GM12892 (cell line): ENCODE measurements around the gene ATP2B3.

Experiments used
- POLR2A ChIP-seq: IDR thresholded peaks from 2 replicates; pipeline ENCODE4 v1.6.1; 2011; ENCODE audit warnings: low read depth, low read length, control low read depth
- TAF1 ChIP-seq: IDR thresholded peaks from 2 replicates; pipeline ENCODE4 v1.6.1; 2011; ENCODE audit warnings: low read depth, mild to moderate bottlenecking, control low read depth, low read length, borderline replicate concordance

DNA sequence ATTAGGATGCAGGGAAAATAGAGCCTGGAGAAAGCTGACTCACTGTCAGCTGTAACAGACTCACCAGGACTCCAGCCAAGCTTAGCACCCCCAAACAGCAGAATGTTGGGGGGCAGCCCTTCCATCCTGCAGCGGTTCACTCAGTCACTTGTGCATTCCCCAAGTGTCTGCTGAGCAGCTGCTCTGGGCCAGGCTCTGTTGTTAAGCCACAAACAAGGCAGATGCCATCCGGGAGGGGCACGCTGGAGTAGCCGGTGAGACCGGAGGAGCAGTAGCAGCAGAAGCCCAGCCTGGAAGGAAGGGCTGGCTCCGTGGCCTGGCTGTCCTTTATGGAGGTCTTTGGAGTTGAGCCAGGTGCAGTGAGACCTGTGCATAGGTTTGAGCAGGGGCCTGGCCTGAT, 59.5 kb downstream of the ATP2B3 start:
- TF ChIP-seq POLR2A (no peak), TAF1 (no peak)
